ENCODE results near the gene ALX4.

Gene ALX4

GRCh38 chr11:44257338-44258189 lies 52.4 kb downstream of the ALX4 start:
- TF ChIP-seq POLR2A (IDR thresholded peaks at IDR 0.05; ENCODE audit: low read length): no peak
- TF ChIP-seq GATA1 (IDR thresholded peaks at IDR 0.05; ENCODE audit: low read depth, low read length): no peak
- DNase-seq: no peak

GRCh38 chr11:44256673-44257291 lies 53.2 kb downstream of the ALX4 start:
- TF ChIP-seq GATA1 (IDR thresholded peaks at IDR 0.05; ENCODE audit: low read depth, low read length) (no peak), POLR2A (IDR thresholded peaks at IDR 0.05; ENCODE audit: low read length) (no peak)
- DNase-seq: no peak

GRCh38 chr11:44255406-44256071 lies 54.4 kb downstream of the ALX4 start:
- DNase-seq: no peak
- TF ChIP-seq POLR2A (IDR thresholded peaks at IDR 0.05; ENCODE audit: low read length): no peak
- no peak for TF ChIP-seq GATA1 (IDR thresholded peaks at IDR 0.05; ENCODE audit: low read depth, low read length)

- TF ChIP-seq POLR2A (IDR thresholded peaks at IDR 0.05; ENCODE audit: low read length) (no peak), GATA1 (IDR thresholded peaks at IDR 0.05; ENCODE audit: low read depth, low read length) (no peak)
- DNase-seq: no peak
Measured at GRCh38 chr11:44252999-44253602, 56.8 kb downstream of the ALX4 start.

GRCh38 chr11:44250421-44250820 lies 59.5 kb downstream of the ALX4 start:
- TF ChIP-seq GATA1 (IDR thresholded peaks at IDR 0.05; ENCODE audit: low read depth, low read length) (no peak), POLR2A (IDR thresholded peaks at IDR 0.05; ENCODE audit: low read length) (no peak)
- DNase-seq: no peak

GRCh38 chr11:44248109-44248508 lies 61.8 kb downstream of the ALX4 start:
- no peak for TF ChIP-seq POLR2A (IDR thresholded peaks at IDR 0.05; ENCODE audit: low read length)
- TF ChIP-seq GATA1 (IDR thresholded peaks at IDR 0.05; ENCODE audit: low read depth, low read length): no peak
- no peak for DNase-seq

GRCh38 chr11:44247508-44247907 lies 62.4 kb downstream of the ALX4 start:
- TF ChIP-seq POLR2A (IDR thresholded peaks at IDR 0.05; ENCODE audit: low read length) (no peak), GATA1 (IDR thresholded peaks at IDR 0.05; ENCODE audit: low read depth, low read length) (no peak)
- DNase-seq: no peak

- DNase-seq: no peak
- TF ChIP-seq POLR2A (IDR thresholded peaks at IDR 0.05; ENCODE audit: low read length) (no peak), GATA1 (IDR thresholded peaks at IDR 0.05; ENCODE audit: low read depth, low read length) (no peak)
Measured at GRCh38 chr11:44246726-44247125, 63.2 kb downstream of the ALX4 start.

- TF ChIP-seq POLR2A (IDR thresholded peaks at IDR 0.05; ENCODE audit: low read length) (no peak), GATA1 (IDR thresholded peaks at IDR 0.05; ENCODE audit: low read depth, low read length) (no peak)
- no peak for DNase-seq
Measured at GRCh38 chr11:44244639-44245310, 65.2 kb downstream of the ALX4 start.

GRCh38 chr11:44243595-44244343 lies 66.2 kb downstream of the ALX4 start:
- no peak for TF ChIP-seq GATA1 (IDR thresholded peaks at IDR 0.05; ENCODE audit: low read depth, low read length)
- no peak for TF ChIP-seq POLR2A (IDR thresholded peaks at IDR 0.05; ENCODE audit: low read length)
- no peak for DNase-seq

- no peak for DNase-seq
- TF ChIP-seq GATA1 (IDR thresholded peaks at IDR 0.05; ENCODE audit: low read depth, low read length) (no peak), POLR2A (IDR thresholded peaks at IDR 0.05; ENCODE audit: low read length) (no peak)
Measured at GRCh38 chr11:44243086-44243485, 66.9 kb downstream of the ALX4 start.

- TF ChIP-seq POLR2A (IDR thresholded peaks at IDR 0.05; ENCODE audit: low read length) (no peak), GATA1 (IDR thresholded peaks at IDR 0.05; ENCODE audit: low read depth, low read length) (no peak)
Measured at GRCh38 chr11:44241851-44242250, 68.1 kb downstream of the ALX4 start.

GRCh38 chr11:44237156-44237555 lies 72.8 kb downstream of the ALX4 start:
- DNase-seq: no peak
- TF ChIP-seq GATA1 (IDR thresholded peaks at IDR 0.05; ENCODE audit: low read depth, low read length) (no peak), POLR2A (IDR thresholded peaks at IDR 0.05; ENCODE audit: low read length) (no peak)

More at GRCh38 chr11:44241851-44242250, 68.1 kb downstream of the ALX4 start:
- no peak for DNase-seq

Data from erythroblast (primary cell).